Frontal cortex (tissue), 4 donors: ENCODE data around the gene GOLGA3. TPM values are rescaled to one million over a fixed set of nuclear protein-coding genes. Genes with fewer than 3 reads are reported as not detected.
"Not testable (repeated sequence)": the region's sequence is repeated elsewhere in the genome, so short reads cannot be mapped to it uniquely, and the experiment has no call there.

ENCODE experiments used
- DNase-seq, 2 donors: peaks; one replicate each; pipeline ENCODE4 v3.0.0; 2012; ENCODE audit warnings: low spot score in 2 of 2
- FAIRE-seq: peaks from 2 replicates; lab custom pipeline; 2012; peaks lifted over from hg19 to GRCh38; lab: Jason Lieb, UNC
- total RNA-seq: library from RNA; depleted of rRNA; stranded (reverse); fragments of >200 nt; gene quantifications from one replicate; pipeline ENCODE4 v1.2.3, GENCODE V29; 2014
- donor health status: control.
- donor health status: control.
- donor health status: control.

Gene GOLGA3
- total RNA-seq, 1 donor from 2014 or later: 50.5 TPM

- DNase-seq: no peak
- no peak for FAIRE-seq
Observed at GRCh38 chr12:132848521-132848920, 19.9 kb upstream of the GOLGA3 start.

GRCh38 chr12:132847363-132848356, 19.0 kb upstream of the GOLGA3 start:
- FAIRE-seq (no peak), DNase-seq (no peak)

DNA sequence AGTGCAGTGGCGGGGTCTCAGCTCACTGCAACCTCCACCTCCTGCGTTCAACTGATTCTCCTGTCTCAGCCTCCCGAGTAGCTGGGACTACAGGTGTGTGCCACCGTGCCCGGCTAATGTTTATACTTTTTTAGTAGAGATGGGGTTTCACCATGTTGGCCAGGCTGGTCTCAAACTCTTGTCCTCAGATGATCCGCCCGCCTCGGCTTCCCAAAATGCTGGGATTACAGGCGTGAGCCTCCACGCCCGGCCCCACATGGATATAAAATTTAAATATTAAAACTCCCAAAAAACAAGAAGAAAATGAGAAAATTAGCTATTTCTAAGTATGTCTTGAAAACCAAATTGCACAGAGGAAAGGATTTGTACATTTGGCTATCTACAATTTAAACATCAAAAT, 16.0 kb upstream of the GOLGA3 start:
- FAIRE-seq, DNase-seq: not testable (repeated sequence)

DNA sequence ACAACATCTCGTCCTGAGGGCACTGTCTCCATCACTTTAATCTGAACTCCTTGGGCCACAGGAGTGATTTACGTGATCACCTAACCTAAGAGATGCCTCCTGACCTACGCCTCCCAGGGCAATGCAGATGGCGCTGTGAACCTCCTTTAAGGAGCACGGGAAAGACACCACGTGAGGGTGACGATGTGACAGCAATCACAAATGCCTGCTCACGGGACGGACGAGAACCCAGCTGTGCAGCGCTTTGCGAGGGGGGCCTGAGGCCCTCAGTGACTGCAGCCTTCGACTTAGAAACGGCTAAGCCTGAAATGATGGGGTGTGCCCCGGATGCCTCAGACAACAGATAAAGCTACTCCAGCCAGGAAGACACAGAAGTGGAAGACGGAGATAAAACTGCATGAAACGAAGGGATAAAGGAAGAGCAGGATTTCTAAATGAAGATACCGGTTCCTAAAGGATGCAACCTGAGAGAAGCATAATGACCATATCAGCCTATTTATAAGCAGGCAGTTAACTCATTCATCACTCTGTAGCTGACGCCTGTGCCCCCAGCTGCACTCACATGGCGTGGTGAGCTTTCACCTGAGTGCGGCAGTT, 13.9 kb upstream of the GOLGA3 start:
- DNase-seq: no peak
- no peak for FAIRE-seq

GRCh38 chr12:132841151-132841550, 12.5 kb upstream of the GOLGA3 start:
- no peak for FAIRE-seq
- DNase-seq: no peak

DNA sequence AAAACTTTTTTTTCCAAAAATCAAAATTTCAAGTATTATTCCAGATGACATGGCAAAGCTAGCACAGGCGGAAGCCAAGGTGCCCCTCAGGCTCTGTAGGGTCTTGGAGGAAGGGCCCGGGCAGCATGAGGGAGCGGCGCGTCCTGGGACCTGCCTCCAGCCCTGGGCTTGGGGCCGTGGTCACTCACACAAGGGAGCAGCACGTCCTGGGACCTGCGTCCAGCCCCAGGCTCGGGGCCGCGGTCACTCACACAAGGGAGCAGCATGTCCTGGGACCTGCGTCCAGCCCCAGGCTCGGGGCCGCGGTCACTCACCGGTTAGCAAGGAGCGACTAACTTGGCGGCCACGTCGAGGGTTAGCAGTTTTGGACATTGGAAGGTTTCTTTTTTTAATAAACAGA, 11.9 kb upstream of the GOLGA3 start:
- DNase-seq (no peak), FAIRE-seq (no peak)

- FAIRE-seq: no peak
- no peak for DNase-seq
Observed at GRCh38 chr12:132839558-132840235, 11.0 kb upstream of the GOLGA3 start.

- DNase-seq: no peak
- FAIRE-seq: no peak
Observed at GRCh38 chr12:132838410-132839080, 9.9 kb upstream of the GOLGA3 start.

DNA sequence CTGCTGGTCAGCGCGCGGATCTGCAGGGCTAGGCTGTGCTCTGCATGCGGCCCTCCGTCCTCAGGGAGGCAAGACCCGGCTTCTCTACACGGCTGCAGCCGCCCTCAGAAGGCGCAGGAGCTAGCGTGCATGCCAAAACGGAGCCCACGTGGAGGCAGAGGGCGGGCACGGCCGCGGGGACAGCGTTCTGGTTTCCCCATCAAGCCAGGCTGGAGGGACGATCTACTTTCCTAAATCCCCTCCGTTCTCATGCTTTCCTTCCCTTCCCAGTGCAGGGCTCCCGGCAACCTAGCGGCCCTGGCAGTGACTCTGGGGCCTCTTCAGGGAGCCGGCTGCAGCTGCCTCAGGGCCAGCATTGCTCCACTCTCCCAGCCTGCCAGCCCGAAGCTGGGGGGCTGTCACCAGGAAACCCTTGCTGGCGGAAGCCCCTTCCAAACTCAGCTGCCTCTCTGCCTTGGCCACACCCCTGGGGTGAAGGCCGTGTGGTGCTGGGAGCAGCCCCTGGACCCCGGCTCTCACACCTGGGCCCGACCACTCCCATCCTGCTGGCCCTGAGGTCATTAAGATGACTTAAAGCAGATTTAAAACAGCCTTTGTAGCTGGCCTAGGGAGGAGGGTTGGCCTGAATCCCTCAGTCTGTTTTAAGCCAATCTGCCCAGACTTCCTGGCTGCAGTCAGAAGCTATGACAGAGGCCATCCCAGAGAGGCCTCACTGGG, 9.2 kb upstream of the GOLGA3 start:
- FAIRE-seq (no peak), DNase-seq (no peak)

- FAIRE-seq: no peak
- DNase-seq: no peak
Observed at GRCh38 chr12:132836795-132837331, 8.2 kb upstream of the GOLGA3 start.

DNA sequence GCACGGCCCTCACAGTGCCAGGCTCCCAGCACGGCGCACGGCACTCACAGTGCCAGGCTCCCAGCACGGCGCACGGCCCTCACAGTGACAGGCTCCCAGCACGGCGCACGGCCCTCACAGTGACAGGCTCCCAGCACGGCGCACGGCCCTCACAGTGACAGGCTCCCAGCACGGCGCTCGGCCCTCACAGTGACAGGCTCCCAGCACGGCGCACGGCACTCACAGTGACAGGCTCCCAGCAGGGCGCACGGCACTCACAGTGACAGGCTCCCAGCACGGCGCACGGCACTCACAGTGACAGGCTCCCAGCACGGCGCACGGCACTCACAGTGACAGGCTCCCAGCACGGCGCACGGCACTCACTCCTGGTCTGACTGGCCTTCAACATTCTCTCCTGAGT, 7.6 kb upstream of the GOLGA3 start:
- not testable (repeated sequence) for DNase-seq, FAIRE-seq

DNA sequence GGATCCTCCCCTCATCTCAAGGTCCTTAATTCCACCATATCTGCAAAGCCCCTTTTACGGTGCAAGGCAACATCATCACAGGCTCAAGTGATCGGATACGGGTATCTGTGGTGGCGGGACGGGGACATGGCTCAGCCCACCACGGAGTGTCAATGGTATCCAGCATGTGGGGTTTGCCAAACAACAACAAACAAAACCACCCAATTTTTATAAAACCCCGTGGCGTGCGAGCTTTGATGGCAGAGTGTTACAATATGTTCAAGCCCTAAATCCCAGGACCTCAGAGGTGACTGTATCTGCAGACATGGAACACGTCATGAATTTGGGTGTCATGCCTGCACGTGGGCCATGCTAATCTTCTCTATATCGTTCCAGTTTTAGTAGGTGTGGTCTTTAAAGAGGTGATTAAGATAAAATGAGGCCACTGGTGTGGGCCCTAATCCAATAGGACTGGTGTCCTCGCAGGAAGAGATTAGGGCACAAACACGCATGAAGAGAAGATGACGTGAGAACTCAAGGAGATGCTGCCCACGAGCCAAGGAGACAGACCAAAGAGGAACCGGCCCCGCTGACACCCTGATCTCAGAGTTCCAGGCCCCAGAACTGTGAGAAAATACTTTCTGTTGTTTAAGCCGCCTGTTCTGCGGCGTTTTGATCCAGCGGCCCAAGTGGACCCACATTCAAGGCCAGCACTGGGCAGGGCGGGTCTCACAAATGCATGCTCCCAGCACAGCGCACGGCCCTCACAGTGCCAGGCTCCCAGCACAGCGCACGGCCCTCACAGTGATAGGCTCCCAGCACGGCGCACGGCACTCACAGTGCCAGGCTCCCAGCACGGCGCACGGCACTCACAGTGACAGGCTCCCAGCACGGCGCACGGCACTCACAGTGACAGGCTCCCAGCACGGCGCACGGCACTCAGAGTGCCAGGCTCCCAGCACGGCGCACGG, 6.7 kb upstream of the GOLGA3 start:
- DNase-seq: no peak
- no peak for FAIRE-seq

- DNase-seq (no peak), FAIRE-seq (no peak)
Observed at GRCh38 chr12:132834181-132834711, 5.6 kb upstream of the GOLGA3 start.

DNA sequence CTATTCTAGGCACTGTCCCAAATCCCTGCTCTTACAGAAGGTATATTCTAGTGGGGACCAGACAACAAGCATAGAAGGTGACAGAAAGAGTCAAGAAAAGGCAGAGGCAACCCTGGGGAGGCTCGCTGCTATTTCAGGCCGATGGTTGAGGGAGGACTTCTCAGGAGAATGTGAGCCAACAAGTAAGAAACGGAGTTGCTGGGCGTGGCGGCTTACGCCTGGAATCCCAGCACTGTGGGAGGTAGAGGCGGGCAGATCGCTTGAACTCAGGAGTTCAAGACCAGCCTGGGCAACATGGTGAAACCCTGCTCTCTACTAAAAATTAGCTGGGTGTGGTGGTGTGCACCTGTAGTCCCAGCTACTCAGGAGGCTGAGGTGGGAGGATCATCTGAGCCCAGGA, 4.7 kb upstream of the GOLGA3 start:
- no peak for FAIRE-seq
- DNase-seq: no peak

- FAIRE-seq (no peak), DNase-seq (no peak)
Observed at GRCh38 chr12:132831771-132832170, 3.1 kb upstream of the GOLGA3 start.

DNA sequence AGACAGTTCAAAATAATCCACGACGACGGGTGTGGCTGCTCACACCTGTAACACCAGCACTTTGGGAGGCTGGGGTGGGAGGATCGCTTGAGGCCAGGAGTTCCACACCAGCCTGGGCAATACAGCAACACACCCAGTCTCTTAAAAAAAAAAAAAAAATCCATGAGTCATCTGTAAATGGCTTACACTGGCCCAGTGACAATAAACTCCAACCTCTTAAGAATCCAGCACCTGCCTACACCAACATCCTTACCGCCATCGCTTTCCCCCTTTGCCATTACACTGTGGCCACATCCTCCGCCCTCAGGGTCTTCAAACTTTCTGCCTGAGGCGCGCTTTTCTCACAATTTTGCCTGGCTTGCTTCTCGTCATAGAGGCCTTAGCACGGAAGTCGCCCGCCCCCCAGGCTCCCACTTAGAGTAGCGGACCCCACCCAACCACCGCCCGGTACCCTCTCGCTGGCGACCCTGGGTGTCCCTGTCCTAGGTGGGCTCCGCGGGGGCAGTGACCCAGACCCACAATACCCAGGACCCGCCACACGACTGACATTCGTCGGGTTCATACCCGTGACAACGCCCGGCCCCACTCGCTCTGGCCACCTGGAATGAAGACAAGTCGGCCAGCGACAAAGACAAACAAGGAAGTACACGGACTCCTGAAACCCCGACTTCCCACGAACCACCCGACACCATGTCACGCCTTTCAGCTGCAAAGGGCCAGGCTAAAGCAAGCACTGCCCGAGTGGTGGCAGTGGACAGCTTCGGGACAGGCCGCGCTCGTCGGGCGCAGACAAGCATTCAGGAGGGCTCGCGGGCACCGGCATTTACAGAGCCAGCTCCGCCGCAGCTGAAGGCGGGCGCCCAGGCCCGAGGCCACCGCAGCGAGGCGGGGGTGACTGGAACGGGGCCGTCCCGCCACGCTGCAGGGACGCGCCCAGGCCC, 636 bp downstream of the GOLGA3 start:
- no peak for FAIRE-seq
- DNase-seq: peak in 1 of 2 donors; percentile 55

DNA sequence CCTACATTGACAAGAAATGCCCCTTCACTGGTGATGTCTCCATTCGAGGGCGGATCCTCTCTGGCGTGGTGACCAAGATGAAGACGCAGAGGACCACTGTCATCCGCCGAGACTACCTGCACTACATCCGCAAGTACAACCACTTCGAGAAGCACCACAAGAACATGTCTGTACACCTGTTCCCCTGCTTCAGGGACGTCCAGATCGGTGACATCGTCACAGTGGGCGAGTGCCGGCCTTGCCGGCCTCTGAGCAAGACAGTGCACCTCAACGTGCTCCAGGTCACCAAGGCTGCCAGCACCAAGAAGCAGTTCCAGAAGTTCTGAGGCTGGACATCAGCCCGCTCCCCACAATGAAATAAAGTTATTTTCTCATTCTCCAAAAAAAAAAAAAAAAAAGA, 2.8 kb downstream of the GOLGA3 start:
- FAIRE-seq: no peak

More for the DNA sequence above, 2.8 kb downstream of the GOLGA3 start:
- no peak for DNase-seq
